DOHH2 (cell line): ENCODE results near the gene LRP10.
"Not testable (repeated sequence)": the region's sequence is repeated elsewhere in the genome, so short reads cannot be mapped to it uniquely, and the experiment has no call there.

Experiments used
- H3F3A ChIP-seq: fragments of 200-600 bp; sonication (generic), shearing (Covaris generic); 2 replicates; pipeline ENCODE4 v1.6.0; 2016; ENCODE audit warnings: antibody characterized with exemption, mild to moderate bottlenecking; ENCODE audit not compliant: control insufficient read depth, insufficient read depth
- H3K27ac ChIP-seq: fragments of 200-600 bp; sonication (generic); 2 replicates; pipeline ENCODE4 v1.5.1; 2014; ENCODE audit warnings: low read depth, mild to moderate bottlenecking, low read length, moderate library complexity
- H3K27me3 ChIP-seq: fragments of 200-600 bp; sonication (generic); 2 replicates; pipeline ENCODE4 v1.6.1; 2014; ENCODE audit warnings: mild to moderate bottlenecking, low read length, mixed read lengths; ENCODE audit not compliant: control insufficient read depth
- H3K36me3 ChIP-seq: fragments of 200-600 bp; sonication (generic); 2 replicates; pipeline ENCODE4 v1.6.1; 2014; ENCODE audit warnings: mild to moderate bottlenecking, low read length, moderate library complexity, mixed read lengths; ENCODE audit not compliant: control insufficient read depth
- H3K4me1 ChIP-seq: fragments of 200-600 bp; sonication (generic); 2 replicates; pipeline ENCODE4 v1.6.1; 2014; ENCODE audit warnings: mild to moderate bottlenecking, low read length, mixed read lengths; ENCODE audit not compliant: control insufficient read depth
- H3K4me2 ChIP-seq: fragments of 200-600 bp; sonication (generic); 2 replicates; pipeline ENCODE4 v1.6.0; 2014; ENCODE audit warnings: mild to moderate bottlenecking, low read length, moderate library complexity
- H3K4me3 ChIP-seq: fragments of 200-600 bp; sonication (generic); 2 replicates; pipeline ENCODE4 v1.5.1; 2014; ENCODE audit warnings: mild to moderate bottlenecking, low read length, mixed read lengths
- H3K79me2 ChIP-seq: fragments of 200-600 bp; sonication (generic); 2 replicates; pipeline ENCODE4 v1.6.1; 2014; ENCODE audit warnings: mild to moderate bottlenecking, low read length, mixed read lengths; ENCODE audit not compliant: control insufficient read depth
- H3K9me2 ChIP-seq: fragments of 200-600 bp; sonication (generic); replicated peaks from 2 replicates; pipeline ENCODE4 v1.6.1; 2014; ENCODE audit warnings: mild to moderate bottlenecking, low read length, mixed read lengths; ENCODE audit not compliant: control insufficient read depth
- H3K9me3 ChIP-seq: fragments of 200-600 bp; sonication (generic); 2 replicates; pipeline ENCODE4 v1.6.1; 2014; ENCODE audit warnings: antibody characterized with exemption, low read length, mixed read lengths; ENCODE audit not compliant: control insufficient read depth, insufficient read depth
- H4K20me1 ChIP-seq: fragments of 200-600 bp; sonication (generic); 2 replicates; pipeline ENCODE4 v1.6.0; 2014; ENCODE audit warnings: low read depth, mild to moderate bottlenecking, antibody characterized with exemption, low read length, moderate library complexity; ENCODE audit not compliant: control insufficient read depth, insufficient read depth
- EZH2phosphoT487 ChIP-seq: fragments of 200-600 bp; sonication (generic); IDR thresholded peaks from 2 replicates; pipeline ENCODE4 v1.6.1; 2017; ENCODE audit warnings: borderline replicate concordance, mild to moderate bottlenecking, antibody characterized with exemption, low read length, moderate library complexity, mixed read lengths
- TF ChIP-seq, protein P1 (sequence below): fragments of 200-600 bp; sonication (generic); IDR thresholded peaks from one replicate; pipeline ENCODE4 v1.5.1; 2014; ENCODE audit warnings: antibody characterized with exemption, mild to moderate bottlenecking, low read depth, low read length; ENCODE audit not compliant: poor library complexity, severe bottlenecking

LRP10 gene

DNA sequence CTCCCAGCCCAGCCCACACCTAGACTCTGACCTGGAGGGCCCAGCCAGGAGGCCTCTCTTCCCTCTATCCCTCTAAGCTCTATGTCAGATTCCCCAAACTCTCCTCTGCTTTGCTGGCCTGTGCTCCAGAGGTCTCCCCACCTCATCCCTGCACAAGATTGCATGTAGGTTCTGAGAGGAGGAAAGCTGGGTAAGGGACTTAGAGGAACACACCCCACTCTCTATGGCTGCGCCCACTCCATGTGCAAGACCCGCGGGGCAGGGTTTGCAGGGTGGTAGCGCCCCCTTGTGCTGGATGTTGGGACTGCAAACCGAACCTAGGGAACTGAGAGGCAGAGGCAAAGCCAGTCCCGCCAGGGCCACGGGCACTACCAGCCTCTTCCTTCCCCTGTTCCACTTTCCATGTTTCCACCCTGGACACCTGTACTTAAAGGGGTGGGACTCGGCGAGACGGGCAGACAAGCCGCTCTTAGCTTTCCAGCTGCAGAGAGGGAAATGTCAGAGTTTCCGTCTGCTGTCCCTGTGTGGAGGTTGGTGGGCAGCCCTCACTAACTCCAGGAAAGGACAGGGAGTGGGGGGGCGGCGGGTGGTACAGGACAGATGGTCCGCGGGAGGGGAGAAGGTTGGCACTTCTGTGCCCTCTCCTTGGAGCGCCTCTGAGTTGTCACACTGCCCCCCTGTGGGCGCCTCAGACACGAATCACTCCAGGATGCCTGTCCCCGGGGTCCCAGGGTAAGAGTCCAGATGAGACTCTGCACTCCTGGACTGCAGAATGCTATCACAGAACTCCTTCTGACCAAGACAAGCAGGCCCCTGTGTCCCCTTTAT, 18.4 kb upstream of the LRP10 start:
- H3K27me3 ChIP-seq: no peaks in the 10 kb centered on the region
- H3K9me2 ChIP-seq: no peaks in the 10 kb centered on the region
- no peaks in the 10 kb centered on the region for H4K20me1 ChIP-seq
- H3K79me2 ChIP-seq: no peaks in the 10 kb centered on the region
- H3K9me3 ChIP-seq: no peaks in the 10 kb centered on the region
- TF ChIP-seq, protein P1, sequence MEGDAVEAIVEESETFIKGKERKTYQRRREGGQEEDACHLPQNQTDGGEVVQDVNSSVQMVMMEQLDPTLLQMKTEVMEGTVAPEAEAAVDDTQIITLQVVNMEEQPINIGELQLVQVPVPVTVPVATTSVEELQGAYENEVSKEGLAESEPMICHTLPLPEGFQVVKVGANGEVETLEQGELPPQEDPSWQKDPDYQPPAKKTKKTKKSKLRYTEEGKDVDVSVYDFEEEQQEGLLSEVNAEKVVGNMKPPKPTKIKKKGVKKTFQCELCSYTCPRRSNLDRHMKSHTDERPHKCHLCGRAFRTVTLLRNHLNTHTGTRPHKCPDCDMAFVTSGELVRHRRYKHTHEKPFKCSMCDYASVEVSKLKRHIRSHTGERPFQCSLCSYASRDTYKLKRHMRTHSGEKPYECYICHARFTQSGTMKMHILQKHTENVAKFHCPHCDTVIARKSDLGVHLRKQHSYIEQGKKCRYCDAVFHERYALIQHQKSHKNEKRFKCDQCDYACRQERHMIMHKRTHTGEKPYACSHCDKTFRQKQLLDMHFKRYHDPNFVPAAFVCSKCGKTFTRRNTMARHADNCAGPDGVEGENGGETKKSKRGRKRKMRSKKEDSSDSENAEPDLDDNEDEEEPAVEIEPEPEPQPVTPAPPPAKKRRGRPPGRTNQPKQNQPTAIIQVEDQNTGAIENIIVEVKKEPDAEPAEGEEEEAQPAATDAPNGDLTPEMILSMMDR: peak; percentile 96
- TF ChIP-seq EZH2phosphoT487: no peak
- peak overlapping the region; percentile 72 for H3K4me3 ChIP-seq
- H3F3A ChIP-seq: peaks cover 8% of the 10 kb centered on the region
- peaks cover 13% of the 10 kb centered on the region for H3K4me1 ChIP-seq
- H3K27ac ChIP-seq: no peak overlapping the region
- H3K4me2 ChIP-seq: peak overlapping the region; percentile 73
- H3K36me3 ChIP-seq: no peaks in the 10 kb centered on the region

DNA sequence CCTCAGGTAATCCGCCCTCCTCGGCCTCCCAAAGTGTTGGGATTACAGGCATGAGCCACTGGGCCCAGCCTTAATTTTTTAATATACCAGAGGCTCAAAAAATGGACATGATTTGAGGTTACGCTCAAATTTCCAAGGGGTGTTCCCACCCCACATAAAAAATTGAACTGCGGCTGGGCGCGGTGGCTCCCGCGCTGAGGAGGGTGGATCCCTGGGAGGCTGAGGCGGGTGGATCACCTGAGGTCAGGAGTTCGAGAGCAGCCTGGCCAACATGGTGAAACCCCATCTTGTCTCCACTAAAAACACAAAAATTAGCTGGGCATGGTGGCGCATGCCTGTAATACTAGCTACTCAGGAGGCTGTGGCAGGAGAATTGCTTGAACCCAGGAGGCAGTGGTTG, 17.2 kb upstream of the LRP10 start:
- H3K9me2 ChIP-seq, H3K4me3 ChIP-seq, H3K36me3 ChIP-seq, H3K27me3 ChIP-seq, H3K9me3 ChIP-seq, H3F3A ChIP-seq, H4K20me1 ChIP-seq, H3K27ac ChIP-seq, H3K4me2 ChIP-seq, H3K79me2 ChIP-seq: not testable (repeated sequence)
- peaks cover 13% of the 10 kb centered on the region for H3K4me1 ChIP-seq

DNA sequence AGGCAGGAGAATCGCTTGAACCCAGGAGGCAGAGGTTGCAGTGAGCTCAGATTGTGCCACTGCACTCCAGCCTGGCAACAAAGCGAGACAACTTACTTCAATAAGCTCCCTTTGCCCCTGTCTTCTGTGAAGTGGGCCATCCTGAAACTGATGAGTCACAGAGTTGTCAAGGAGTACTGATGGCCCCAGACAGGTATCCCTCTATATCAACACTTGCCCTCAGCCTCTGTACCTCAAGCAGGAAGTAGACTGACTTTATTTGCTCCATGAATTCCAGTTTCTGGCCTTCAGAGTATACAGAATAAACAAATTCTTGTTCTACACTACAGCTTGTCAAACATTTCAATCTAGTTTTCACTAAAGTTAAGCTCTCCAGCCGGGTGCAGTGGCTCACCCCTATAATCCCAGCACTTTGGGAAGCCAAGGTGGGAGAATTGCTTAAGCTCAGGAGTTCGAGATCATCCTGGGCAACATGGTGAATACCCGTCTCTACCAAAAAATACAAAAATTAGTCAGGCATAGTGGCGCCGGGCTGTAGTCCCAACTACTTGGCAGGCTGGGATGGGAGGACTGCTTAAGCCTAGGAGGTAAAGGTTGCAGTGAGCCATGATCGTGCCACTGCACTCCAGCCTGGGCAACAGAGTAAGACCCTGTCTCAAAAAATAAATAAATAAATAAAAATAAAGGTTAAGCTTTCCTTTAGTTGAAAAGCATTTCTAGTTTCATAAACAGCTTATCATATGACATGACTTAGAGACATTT, 16.4 kb upstream of the LRP10 start:
- H3K4me2 ChIP-seq: no peak overlapping the region
- H3K4me1 ChIP-seq: peaks cover 13% of the 10 kb centered on the region
- no peaks in the 10 kb centered on the region for H3K9me2 ChIP-seq
- H3K4me3 ChIP-seq: no peak overlapping the region
- H3K27ac ChIP-seq: no peak overlapping the region
- peaks cover 8% of the 10 kb centered on the region for H3F3A ChIP-seq
- H3K9me3 ChIP-seq: no peaks in the 10 kb centered on the region
- no peaks in the 10 kb centered on the region for H4K20me1 ChIP-seq
- no peaks in the 10 kb centered on the region for H3K27me3 ChIP-seq
- H3K36me3 ChIP-seq: no peaks in the 10 kb centered on the region
- TF ChIP-seq, protein P1: no peak
- TF ChIP-seq EZH2phosphoT487: no peak
- H3K79me2 ChIP-seq: no peaks in the 10 kb centered on the region

DNA sequence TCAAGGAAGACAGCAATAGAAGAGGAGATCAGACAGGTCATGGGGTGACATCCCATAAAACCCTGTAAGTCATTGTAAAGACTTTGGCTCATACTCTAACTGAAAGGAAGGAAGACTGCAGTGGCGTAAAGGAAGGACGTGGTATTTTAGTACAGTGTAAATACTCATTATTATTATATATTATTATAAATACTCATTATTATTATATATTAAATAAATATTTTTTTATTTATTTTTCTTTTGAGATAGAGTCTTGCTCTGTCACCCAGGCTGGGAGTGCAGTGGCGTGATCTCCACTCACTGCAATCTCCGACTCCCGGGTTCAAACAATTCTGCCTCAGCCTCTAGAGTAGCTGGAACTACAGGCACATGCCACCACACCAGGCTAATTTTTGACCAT, 15.1 kb upstream of the LRP10 start:
- Histone ChIP-seq H3K27ac (no peak overlapping the region), H3K27me3 (no peaks in the 10 kb centered on the region), H3K9me3 (no peaks in the 10 kb centered on the region), H3K36me3 (no peaks in the 10 kb centered on the region), H4K20me1 (no peaks in the 10 kb centered on the region), H3K4me3 (no peak overlapping the region), H3K4me1 (peaks cover 11% of the 10 kb centered on the region), H3K9me2 (no peaks in the 10 kb centered on the region), H3F3A (peaks cover 8% of the 10 kb centered on the region), H3K79me2 (no peaks in the 10 kb centered on the region), H3K4me2 (no peak overlapping the region)
- TF ChIP-seq, protein P1: no peak
- no peak for TF ChIP-seq EZH2phosphoT487

DNA sequence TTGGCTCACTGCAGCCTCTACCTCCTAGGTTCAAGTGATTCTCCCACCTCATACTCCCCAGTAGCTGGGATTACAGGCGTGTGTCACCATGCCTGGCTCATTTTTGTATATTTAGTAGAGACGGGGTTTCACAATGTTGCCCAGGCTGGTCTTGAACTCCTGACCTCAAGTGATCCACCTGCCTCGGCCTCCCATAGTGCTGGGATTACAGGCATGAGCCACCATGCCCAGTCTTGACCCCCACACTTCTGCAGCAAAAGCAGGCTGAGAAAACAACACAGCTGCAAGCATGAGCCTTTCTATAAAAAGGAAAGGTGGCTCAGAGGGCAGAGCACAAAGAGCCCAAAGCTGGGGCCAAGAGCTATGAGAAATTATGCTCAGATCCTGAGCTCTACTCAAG, 11.2 kb upstream of the LRP10 start:
- H3K36me3 ChIP-seq, H3K4me2 ChIP-seq, H3K27me3 ChIP-seq, H3K79me2 ChIP-seq, H3F3A ChIP-seq, H3K27ac ChIP-seq, H3K9me3 ChIP-seq, H3K9me2 ChIP-seq, H3K4me1 ChIP-seq, H4K20me1 ChIP-seq, H3K4me3 ChIP-seq: not testable (repeated sequence)
